K562 (cell line): ENCODE data around the gene PIP4K2A. TPM values are rescaled to one million over a fixed set of nuclear protein-coding genes. Genes with fewer than 3 reads are reported as not detected.

Experiments
- ATAC-seq: fragments of 200-7000 bp; cut with Tn5 transposase; 3 replicates; pipeline ENCODE4 v1.9.1; 2020; ENCODE audit warnings: moderate library complexity
- BruUV-seq: library from RNA; stranded (reverse); fragments of 400-500 nt; replicated peaks from 2 replicates; lab custom pipeline; 2021; lab: Mats Ljungman, UMichigan
- CTCF ChIA-PET: fragments of 300-600 bp; formaldehyde crosslinking; extraction: SDS; loops from one replicate; lab custom pipeline; 2021; ENCODE audit warnings: low intra/inter-chr PET ratio; lab: Yijun Ruan, JAX
- POLR2A ChIA-PET: fragments of 300-600, 350-650 bp; sonication (Branson Sonifier 250); formaldehyde crosslinking; extraction: SDS; loops from one replicate; lab custom pipeline; 2021; ENCODE audit warnings: antibody characterized with exemption, inconsistent platforms; lab: Yijun Ruan, JAX
- DNase-seq, 4 experiments: peaks; one replicate each; pipeline versions ENCODE4 v3.0.0 to v3.0.0-alpha.2; 2011 to 2018; ENCODE audit warnings: low spot score in 3 of 4, mixed read lengths in 3 of 4; ENCODE audit errors: extremely low read depth in 1 of 4
- FAIRE-seq: peaks from 2 replicates; lab custom pipeline; 2011; peaks lifted over from hg19 to GRCh38; lab: Jason Lieb, UNC
- H2AFZ ChIP-seq: 2 replicates; pipeline ENCODE4 v1.6.0; 2011; ENCODE audit warnings: low read depth, low read length, control low read depth, inconsistent platforms
- H3K27ac ChIP-seq: fragments of 200-600 bp; 3 replicates; pipeline ENCODE4 v1.8.0; 2011; ENCODE audit warnings: low read depth, mild to moderate bottlenecking, control low read depth, inconsistent platforms, low read length, moderate library complexity, mixed read lengths; ENCODE audit errors: extremely low read depth
- H3K27me3 ChIP-seq, 2 experiments: fragments of 300-600 bp in 1 of 2; 2 replicates in 1 of 2; 3 replicates in 1 of 2; pipeline versions ENCODE4 v1.6.0 to v1.8.0; 2011; ENCODE audit warnings: inconsistent platforms in 2 of 2, low read length in 2 of 2, mild to moderate bottlenecking in 1 of 2, mixed read lengths in 1 of 2, moderate library complexity in 1 of 2; ENCODE audit not compliant: control insufficient read depth in 2 of 2, insufficient read depth in 2 of 2
- H3K36me3 ChIP-seq: fragments of 300-600 bp; 3 replicates; pipeline ENCODE4 v1.8.0; 2011; ENCODE audit warnings: mild to moderate bottlenecking, low read length, inconsistent platforms; ENCODE audit not compliant: control insufficient read depth, insufficient read depth
- H3K4me1 ChIP-seq, 2 experiments: fragments of 200-600 bp in 1 of 2; replicated peaks in 1 of 2; 2 replicates in 1 of 2; 3 replicates in 1 of 2; pipeline versions ENCODE4 v1.5.1 to v1.8.0; 2011; ENCODE audit warnings: inconsistent platforms in 2 of 2, low read length in 2 of 2, mild to moderate bottlenecking in 1 of 2, mixed read lengths in 1 of 2, moderate library complexity in 1 of 2; ENCODE audit not compliant: control insufficient read depth in 2 of 2, insufficient read depth in 2 of 2
- H3K4me2 ChIP-seq: 2 replicates; pipeline ENCODE4 v1.6.1; 2011; ENCODE audit warnings: low read length, control low read depth, inconsistent platforms, mixed read lengths; ENCODE audit not compliant: insufficient read depth
- H3K4me3 ChIP-seq: fragments of 200-600 bp; sonication (generic), shearing (Covaris generic); 2 replicates; pipeline ENCODE4 v1.5.1; 2016; ENCODE audit warnings: control low read depth, inconsistent platforms
- H3K79me2 ChIP-seq: fragments of 200-600 bp; 3 replicates; pipeline ENCODE4 v1.8.0; 2011; ENCODE audit warnings: low read length, inconsistent platforms; ENCODE audit not compliant: control insufficient read depth, insufficient read depth
- H3K9ac ChIP-seq, 2 experiments: 2 replicates each; pipeline versions ENCODE4 v1.6.0 to v1.6.1; 2011; ENCODE audit warnings: low read depth in 2 of 2, low read length in 2 of 2, control low read depth in 1 of 2, inconsistent platforms in 1 of 2, mild to moderate bottlenecking in 1 of 2, mixed read lengths in 1 of 2; ENCODE audit not compliant: insufficient read depth in 1 of 2
- H3K9me1 ChIP-seq: one replicate; pipeline ENCODE4 v1.6.0; 2011; ENCODE audit warnings: inconsistent platforms, mild to moderate bottlenecking, low read length, moderate library complexity; ENCODE audit not compliant: control insufficient read depth, insufficient read depth
- H3K9me3 ChIP-seq: replicated peaks from 2 replicates; pipeline ENCODE4 v1.5.1; 2011; ENCODE audit warnings: low read depth, low read length, inconsistent platforms; ENCODE audit not compliant: control insufficient read depth, insufficient read depth
- H4K20me1 ChIP-seq: replicated peaks from 2 replicates; pipeline ENCODE4 v1.6.1; 2011; ENCODE audit warnings: low read length, inconsistent platforms, mixed read lengths; ENCODE audit not compliant: control insufficient read depth, insufficient read depth
- BHLHE40 ChIP-seq: IDR thresholded peaks from 2 replicates; pipeline ENCODE4 v1.6.1; 2011; ENCODE audit warnings: low read length, improper control_type of control experiment
- CHCHD3 ChIP-seq: fragments of 250-450 bp; sonication (Bioruptor Pico); IDR thresholded peaks from 2 replicates; pipeline ENCODE4 v2.1.2; 2022; ENCODE audit warnings: mild to moderate bottlenecking
- TCF7 ChIP-seq: sonication (generic); IDR thresholded peaks from 2 replicates; pipeline ENCODE4 v1.6.1; 2016; ENCODE audit warnings: antibody characterized with exemption, borderline replicate concordance
- ZNF121 ChIP-seq: sonication (generic); formaldehyde crosslinking; conservative IDR thresholded peaks from 2 replicates; pipeline ENCODE4 v1.8.0; 2022; ENCODE audit warnings: missing genetic modification reagents
- WGBS: fragments of 100-300 bp; shearing (Covaris generic); methylation state at CpG from one replicate; pipeline ENCODE4 v1.1.6; 2016; ENCODE audit warnings: low coverage, mixed read lengths; ENCODE audit not compliant: insufficient coverage; ENCODE audit errors: missing lambda C conversion rate; 5-methylcytosine and 5-hydroxymethylcytosine counted together
- in situ Hi-C: fragments of 300-500 bp; cut with MboI; formaldehyde crosslinking; loops from 4 replicates; pipeline ENCODE4 v1.15.0; 2018; ENCODE audit warnings: inconsistent platforms, mixed read lengths
- intact Hi-C: fragments of 100-400 bp; cut with micrococcal nuclease; formaldehyde crosslinking; loops from 2 replicates; pipeline ENCODE4 v1.14.2; 2022
- polyA plus RNA-seq, 8 experiments: library from polyadenylated mRNA; depleted of rRNA in 4 of 8; stranded (reverse) in 5 of 8; unstranded in 3 of 8; fragments of >200 nt; fragmentation: Nextera tagmentation in 2 of 8; fragmentation: Illumina TruSeq in 1 of 8; extraction: Ambion mirVana in 2 of 8; extraction: Trizol in 1 of 8; gene quantifications; 2 replicates each; pipeline versions ENCODE4 v1.2.1 to v1.2.3, GENCODE V29; 2011 to 2014; ENCODE audit warnings: inconsistent platforms in 1 of 8, missing spikeins in 1 of 8
- total RNA-seq, 7 experiments: library from RNA; depleted of rRNA in 6 of 7; stranded (reverse); fragments of >200 nt in 6 of 7; fragmentation: Illumina TruSeq in 2 of 7; extraction: Trizol in 2 of 7; gene quantifications; 2 replicates each; pipeline versions ENCODE4 v1.2.1 to v1.2.3, GENCODE V29; 2011 to 2021; ENCODE audit warnings: low replicate concordance in 1 of 7
- TF ChIP-seq, protein P1 (sequence below): sonication (generic); formaldehyde crosslinking; IDR thresholded peaks from 2 replicates; pipeline ENCODE4 v1.8.0; 2023; ENCODE audit warnings: mild to moderate bottlenecking, missing genetic modification reagents

PIP4K2A gene
- total and polyA plus RNA-seq, 9 of the 15 experiments (the other 6 are each of a cell fraction or from before 2014, with no cell fraction given), result 35.6 to 117 (median 71.9) TPM

DNA sequence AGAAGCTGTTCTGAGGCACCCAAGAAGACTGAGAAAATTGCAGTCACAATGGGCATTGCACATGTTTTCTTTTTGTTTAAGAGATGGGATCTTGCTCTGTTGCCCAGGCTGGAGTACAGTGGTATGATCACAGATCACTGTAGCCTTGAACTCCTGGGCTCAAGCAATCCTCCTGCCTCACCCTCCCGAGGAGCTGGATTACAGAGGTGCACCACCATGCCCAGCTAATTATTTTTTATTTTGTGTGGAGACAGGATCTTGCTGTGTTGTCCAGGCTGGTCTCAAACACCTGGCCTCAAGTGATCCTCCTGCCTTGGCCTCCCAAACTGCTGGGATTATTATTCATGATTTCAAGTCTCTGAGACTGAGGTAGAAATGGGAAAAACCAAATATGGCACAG, 168.7 kb downstream of the PIP4K2A start:
- POLR2A ChIA-PET, result no interaction called here
- WGBS, result 100% methylated on average over 1 of the region's 1 CpG
- Histone ChIP-seq H4K20me1 (peaks cover 4% of the 10 kb centered on the region; the same call in 1 of the 2 replicates), H2AFZ (no peak overlapping the region), H3K4me3 (no peak overlapping the region), H3K9me3 (no peaks in the 10 kb centered on the region), H3K79me2 (no peaks in the 10 kb centered on the region), H3K27ac (no peak overlapping the region), H3K4me1 (peaks cover 0 to 3% of the 10 kb centered on the region in 2 experiments; a peak in 1 of 5 replicates), H3K4me2 (no peak overlapping the region), H3K9me1 (no peaks in the 10 kb centered on the region), H3K36me3 (peaks cover 92% of the 10 kb centered on the region), H3K27me3 (no peaks in the 10 kb centered on the region), H3K9ac (no peak overlapping the region)
- intact Hi-C loops, result no loop called here
- BruUV-seq, result no TSS peak
- in situ Hi-C loops, result no loop called here
- CTCF ChIA-PET, result no interaction called here
- DNase-seq (no peak), ATAC-seq (no peak), FAIRE-seq (peak; percentile 6)
- TF ChIP-seq, protein P1, sequence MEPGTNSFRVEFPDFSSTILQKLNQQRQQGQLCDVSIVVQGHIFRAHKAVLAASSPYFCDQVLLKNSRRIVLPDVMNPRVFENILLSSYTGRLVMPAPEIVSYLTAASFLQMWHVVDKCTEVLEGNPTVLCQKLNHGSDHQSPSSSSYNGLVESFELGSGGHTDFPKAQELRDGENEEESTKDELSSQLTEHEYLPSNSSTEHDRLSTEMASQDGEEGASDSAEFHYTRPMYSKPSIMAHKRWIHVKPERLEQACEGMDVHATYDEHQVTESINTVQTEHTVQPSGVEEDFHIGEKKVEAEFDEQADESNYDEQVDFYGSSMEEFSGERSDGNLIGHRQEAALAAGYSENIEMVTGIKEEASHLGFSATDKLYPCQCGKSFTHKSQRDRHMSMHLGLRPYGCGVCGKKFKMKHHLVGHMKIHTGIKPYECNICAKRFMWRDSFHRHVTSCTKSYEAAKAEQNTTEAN (CRISPR knock-in tag), result no peak
- TF ChIP-seq ZNF121 (peak; percentile 95), TCF7 (no peak), BHLHE40 (no peak), CHCHD3 (no peak)
